Measurements from ENCODE around the gene ADGRD1.

The ADGRD1 gene

DNA sequence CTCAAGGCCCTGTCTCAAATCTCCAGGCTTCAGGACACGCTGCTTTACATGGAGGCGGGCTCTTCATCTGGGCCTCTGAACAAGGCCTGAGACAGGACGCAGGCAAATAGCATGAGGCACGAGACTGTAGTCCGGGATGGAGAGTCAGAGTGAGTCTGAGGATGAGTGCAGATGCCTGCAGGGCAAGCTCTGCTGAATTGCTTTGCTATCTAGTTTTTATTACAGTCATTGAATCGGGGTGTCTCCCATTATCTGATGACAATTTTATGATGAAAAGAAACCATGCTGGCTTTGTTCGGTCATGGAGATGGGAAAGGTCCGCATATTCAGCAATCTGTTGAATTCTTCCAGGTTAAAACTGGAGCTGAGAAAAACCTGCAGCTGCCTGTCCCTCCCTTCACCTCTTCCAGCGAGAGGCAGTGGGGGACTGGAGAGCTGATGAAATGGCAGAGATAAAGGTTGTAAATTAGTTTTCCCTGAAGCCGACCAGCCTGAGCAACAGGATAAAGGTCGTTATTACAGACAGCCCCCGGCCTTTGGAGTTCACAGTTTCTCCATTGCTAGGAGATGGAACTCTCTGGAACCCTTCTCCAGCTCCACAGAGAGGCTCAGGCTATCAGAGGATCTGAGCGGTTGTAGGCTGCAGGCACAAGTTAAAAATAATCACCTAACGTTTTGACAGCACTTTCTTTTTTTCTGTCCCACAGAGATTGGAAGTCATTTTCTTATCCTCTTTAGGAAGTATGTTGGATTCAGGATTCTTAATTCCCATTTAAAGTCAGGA, 1.3 kb upstream of the ADGRD1 start:
- Histone ChIP-seq H3K4me1 (ENCODE audit: control insufficient read depth in 1 of 2, insufficient read depth in 2 of 2, low read length in 2 of 2) (peaks cover 0 to 5% of the 10 kb centered on the region in 2 donors), H3K4me3 (ENCODE audit: low read depth in 1 of 2, low read length in 2 of 2) (no peak overlapping the region), H3K36me3 (ENCODE audit: control insufficient read depth in 1 of 2, insufficient read depth in 2 of 2, low read length in 2 of 2) (no peaks in the 10 kb centered on the region), H3K9me3 (ENCODE audit: control insufficient read depth in 1 of 2, low read length in 2 of 2) (peaks cover 4 to 6% of the 10 kb centered on the region in 2 donors), H3K27me3 (ENCODE audit: control insufficient read depth in 1 of 2, insufficient read depth in 2 of 2, low read length in 2 of 2) (peaks cover 5 to 11% of the 10 kb centered on the region in 2 donors), H3K9ac (ENCODE audit: low read depth in 1 of 2, low read length in 2 of 2) (no peak overlapping the region), H3K27ac (ENCODE audit: low read depth, low read length) (no peak overlapping the region)

DNA sequence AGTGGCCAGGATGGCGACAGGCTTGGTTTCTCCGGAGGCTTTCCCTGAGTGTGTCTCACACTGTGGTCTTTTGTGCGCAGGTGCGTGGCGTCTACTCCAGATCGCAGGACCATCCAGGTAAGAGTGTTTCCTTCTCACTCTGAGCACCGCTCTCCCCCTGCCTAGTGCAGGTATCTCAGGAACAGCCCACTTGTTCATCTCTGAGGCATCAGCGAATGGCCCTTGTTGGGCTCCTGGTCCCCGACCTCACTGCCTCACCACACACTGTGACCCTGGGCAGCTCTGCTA, 781 bp downstream of the ADGRD1 start:
- H3K27me3 ChIP-seq (ENCODE audit: control insufficient read depth in 1 of 2, insufficient read depth in 2 of 2, low read length in 2 of 2), result peaks cover 5 to 11% of the 10 kb centered on the region in 2 donors
- H3K4me3 ChIP-seq (ENCODE audit: low read depth in 1 of 2, low read length in 2 of 2), result peak overlapping the region; percentile 17 to 46
- H3K9ac ChIP-seq (ENCODE audit: low read depth in 1 of 2, low read length in 2 of 2), result no peak overlapping the region
- H3K27ac ChIP-seq (ENCODE audit: low read depth, low read length), result no peak overlapping the region
- H3K9me3 ChIP-seq (ENCODE audit: control insufficient read depth in 1 of 2, low read length in 2 of 2), result peaks cover 4 to 6% of the 10 kb centered on the region in 2 donors
- H3K36me3 ChIP-seq (ENCODE audit: control insufficient read depth in 1 of 2, insufficient read depth in 2 of 2, low read length in 2 of 2), result no peaks in the 10 kb centered on the region
- peaks cover 0 to 5% of the 10 kb centered on the region in 2 donors for H3K4me1 ChIP-seq (ENCODE audit: control insufficient read depth in 1 of 2, insufficient read depth in 2 of 2, low read length in 2 of 2)

DNA sequence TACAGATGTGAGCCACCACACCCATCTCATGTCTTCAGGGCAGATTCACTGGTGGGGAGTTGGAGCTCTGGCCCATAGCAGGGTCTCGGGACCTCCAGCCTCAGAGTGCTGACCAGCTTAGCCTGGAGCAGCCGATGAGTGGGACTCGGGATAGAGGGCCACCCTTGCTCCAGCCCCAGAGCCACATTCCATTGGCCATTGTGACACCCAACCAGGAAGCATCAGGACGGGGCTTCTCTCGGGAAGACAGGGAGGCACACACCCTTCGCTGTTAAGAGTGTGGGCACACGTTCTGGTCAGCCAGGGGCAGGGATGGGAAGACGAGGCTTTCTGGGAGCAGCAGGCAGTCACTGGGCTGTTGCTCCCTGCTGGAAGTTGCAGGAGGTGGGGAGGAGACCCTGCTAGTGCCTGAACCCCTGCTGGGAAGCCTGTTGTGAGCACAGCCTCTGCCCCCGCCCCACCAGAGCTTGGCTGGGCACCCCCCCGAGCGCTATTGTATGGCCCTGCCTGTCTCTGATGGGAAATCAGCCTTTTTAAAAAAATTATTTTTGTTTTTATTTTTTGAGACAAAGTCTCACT, 1.6 kb downstream of the ADGRD1 start:
- H3K9me3 ChIP-seq (ENCODE audit: control insufficient read depth in 1 of 2, low read length in 2 of 2), result peaks cover 4 to 6% of the 10 kb centered on the region in 2 donors
- no peaks in the 10 kb centered on the region for H3K36me3 ChIP-seq (ENCODE audit: control insufficient read depth in 1 of 2, insufficient read depth in 2 of 2, low read length in 2 of 2)
- peak overlapping the region; percentile 9 to 21 for H3K4me3 ChIP-seq (ENCODE audit: low read depth in 1 of 2, low read length in 2 of 2)
- H3K27ac ChIP-seq (ENCODE audit: low read depth, low read length), result no peak overlapping the region
- no peak overlapping the region for H3K9ac ChIP-seq (ENCODE audit: low read depth in 1 of 2, low read length in 2 of 2)
- H3K27me3 ChIP-seq (ENCODE audit: control insufficient read depth in 1 of 2, insufficient read depth in 2 of 2, low read length in 2 of 2), result peaks cover 5 to 11% of the 10 kb centered on the region in 2 donors
- peaks cover 0 to 5% of the 10 kb centered on the region in 2 donors for H3K4me1 ChIP-seq (ENCODE audit: control insufficient read depth in 1 of 2, insufficient read depth in 2 of 2, low read length in 2 of 2)

DNA sequence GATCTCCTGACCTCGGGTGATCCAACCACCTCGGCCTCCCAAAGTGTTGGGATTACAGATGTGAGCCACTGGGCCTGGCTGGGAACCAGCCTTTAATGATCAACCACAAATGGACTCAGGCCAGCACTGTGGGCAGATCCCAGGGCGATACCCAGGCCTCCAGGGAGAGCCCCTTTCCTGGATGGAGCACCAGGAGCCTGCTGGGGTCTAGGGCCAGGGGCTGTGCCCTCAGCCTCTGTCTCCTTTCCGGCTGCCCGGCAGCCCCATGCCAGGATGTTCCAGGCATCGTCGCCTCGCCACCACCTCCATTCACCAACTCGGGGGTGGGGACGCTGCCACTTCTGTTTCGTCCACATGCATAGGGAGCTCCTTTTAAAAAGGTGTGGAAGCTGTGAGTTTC, 2.3 kb downstream of the ADGRD1 start:
- Histone ChIP-seq H3K27ac (ENCODE audit: low read depth, low read length) (no peak overlapping the region), H3K27me3 (ENCODE audit: control insufficient read depth in 1 of 2, insufficient read depth in 2 of 2, low read length in 2 of 2) (peaks cover 5 to 11% of the 10 kb centered on the region in 2 donors), H3K9ac (ENCODE audit: low read depth in 1 of 2, low read length in 2 of 2) (no peak overlapping the region), H3K9me3 (ENCODE audit: control insufficient read depth in 1 of 2, low read length in 2 of 2) (peaks cover 4 to 6% of the 10 kb centered on the region in 2 donors), H3K4me1 (ENCODE audit: control insufficient read depth in 1 of 2, insufficient read depth in 2 of 2, low read length in 2 of 2) (peaks cover 0 to 5% of the 10 kb centered on the region in 2 donors), H3K4me3 (ENCODE audit: low read depth in 1 of 2, low read length in 2 of 2) (no peak overlapping the region), H3K36me3 (ENCODE audit: control insufficient read depth in 1 of 2, insufficient read depth in 2 of 2, low read length in 2 of 2) (no peaks in the 10 kb centered on the region)

DNA sequence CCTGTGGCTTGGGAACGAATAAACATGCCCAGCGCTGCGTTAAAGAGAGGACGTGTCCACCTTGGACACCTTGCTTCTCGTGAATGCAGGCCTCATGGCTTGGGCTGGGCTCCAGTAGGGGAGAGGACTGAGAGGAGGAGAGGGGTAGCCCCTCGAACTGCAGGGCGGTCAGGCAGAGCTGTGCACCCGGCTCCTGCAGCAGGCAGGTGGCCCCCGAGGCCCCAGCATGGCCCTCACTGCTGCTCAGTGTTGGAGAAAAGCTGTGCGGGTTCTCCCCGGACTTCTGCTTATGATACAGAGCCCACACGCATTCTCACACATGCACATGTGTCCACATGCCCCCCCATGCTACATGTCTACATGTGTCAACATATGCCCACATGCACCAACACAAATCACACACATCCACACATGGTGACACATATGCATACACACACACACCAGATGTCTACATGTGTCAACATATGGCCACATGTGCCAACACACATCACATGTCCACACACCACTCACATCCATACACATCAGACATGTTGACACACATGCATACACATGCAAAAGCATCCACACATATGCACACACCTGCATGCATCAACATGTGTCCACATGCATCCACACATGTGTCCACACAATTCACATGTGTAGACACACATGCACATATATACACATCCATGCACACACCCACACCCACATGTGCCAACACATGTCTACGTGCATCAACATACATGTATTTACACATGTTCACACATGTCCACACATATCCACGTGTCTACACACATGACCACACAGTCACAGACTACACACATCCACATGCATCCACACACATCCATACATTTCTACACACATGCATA, 3.0 kb downstream of the ADGRD1 start:
- peaks cover 5 to 11% of the 10 kb centered on the region in 2 donors for H3K27me3 ChIP-seq (ENCODE audit: control insufficient read depth in 1 of 2, insufficient read depth in 2 of 2, low read length in 2 of 2)
- H3K36me3 ChIP-seq (ENCODE audit: control insufficient read depth in 1 of 2, insufficient read depth in 2 of 2, low read length in 2 of 2), result no peaks in the 10 kb centered on the region
- peaks cover 4 to 6% of the 10 kb centered on the region in 2 donors for H3K9me3 ChIP-seq (ENCODE audit: control insufficient read depth in 1 of 2, low read length in 2 of 2)
- H3K4me3 ChIP-seq (ENCODE audit: low read depth in 1 of 2, low read length in 2 of 2), result no peak overlapping the region
- H3K27ac ChIP-seq (ENCODE audit: low read depth, low read length), result no peak overlapping the region
- H3K9ac ChIP-seq (ENCODE audit: low read depth in 1 of 2, low read length in 2 of 2), result no peak overlapping the region
- H3K4me1 ChIP-seq (ENCODE audit: control insufficient read depth in 1 of 2, insufficient read depth in 2 of 2, low read length in 2 of 2), result peaks cover 0 to 5% of the 10 kb centered on the region in 2 donors

DNA sequence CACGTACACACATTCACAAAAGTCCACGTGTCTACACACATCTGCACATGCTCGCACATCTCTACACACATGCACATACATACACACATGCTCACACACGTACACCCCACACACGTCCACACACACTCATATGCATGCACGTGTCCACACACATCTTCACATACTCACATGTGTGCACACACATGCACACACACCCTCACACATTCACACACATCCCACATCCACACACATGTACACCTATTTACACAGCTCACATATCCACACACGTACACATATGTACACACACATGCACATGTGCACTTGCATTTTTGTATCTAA, 3.6 kb downstream of the ADGRD1 start:
- Histone ChIP-seq H3K36me3 (ENCODE audit: control insufficient read depth in 1 of 2, insufficient read depth in 2 of 2, low read length in 2 of 2) (no peaks in the 10 kb centered on the region), H3K4me1 (ENCODE audit: control insufficient read depth in 1 of 2, insufficient read depth in 2 of 2, low read length in 2 of 2) (peaks cover 0 to 5% of the 10 kb centered on the region in 2 donors), H3K27me3 (ENCODE audit: control insufficient read depth in 1 of 2, insufficient read depth in 2 of 2, low read length in 2 of 2) (peaks cover 5 to 11% of the 10 kb centered on the region in 2 donors), H3K9me3 (ENCODE audit: control insufficient read depth in 1 of 2, low read length in 2 of 2) (peaks cover 4 to 6% of the 10 kb centered on the region in 2 donors), H3K4me3 (ENCODE audit: low read depth in 1 of 2, low read length in 2 of 2) (no peak overlapping the region), H3K27ac (ENCODE audit: low read depth, low read length) (no peak overlapping the region), H3K9ac (ENCODE audit: low read depth in 1 of 2, low read length in 2 of 2) (no peak overlapping the region)

DNA sequence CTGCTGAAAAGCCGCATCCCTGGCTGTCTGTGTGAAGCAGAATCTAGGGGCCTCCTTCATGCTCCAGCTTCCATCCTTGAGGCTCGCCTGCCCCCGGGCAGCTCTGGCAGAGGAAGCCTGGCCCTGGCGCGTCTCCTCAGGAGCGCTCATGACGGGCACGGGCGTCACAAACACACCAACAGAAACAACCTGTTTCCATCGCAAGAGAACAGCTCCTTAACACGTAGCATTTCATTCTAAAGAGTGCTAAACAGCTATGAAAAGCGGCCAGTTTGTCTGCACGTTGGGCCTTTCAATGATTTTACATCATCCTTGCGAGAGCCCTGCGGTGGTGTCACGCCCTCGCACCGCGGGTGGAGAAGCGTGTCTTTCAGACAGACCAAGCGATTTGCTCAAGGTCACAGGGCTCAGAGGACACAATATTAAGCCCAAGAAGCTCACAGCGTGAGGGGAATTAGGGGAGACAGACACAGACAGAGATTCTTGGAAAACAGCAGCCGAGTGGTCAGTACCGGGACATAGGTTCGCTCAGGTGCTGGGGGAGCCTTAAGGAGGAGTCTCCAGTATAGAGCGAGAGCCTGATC, 4.9 kb downstream of the ADGRD1 start:
- no peak overlapping the region for H3K9ac ChIP-seq (ENCODE audit: low read depth in 1 of 2, low read length in 2 of 2)
- peaks cover 4 to 6% of the 10 kb centered on the region in 2 donors for H3K9me3 ChIP-seq (ENCODE audit: control insufficient read depth in 1 of 2, low read length in 2 of 2)
- H3K4me3 ChIP-seq (ENCODE audit: low read depth in 1 of 2, low read length in 2 of 2), result no peak overlapping the region
- H3K27ac ChIP-seq (ENCODE audit: low read depth, low read length), result no peak overlapping the region
- H3K27me3 ChIP-seq (ENCODE audit: control insufficient read depth in 1 of 2, insufficient read depth in 2 of 2, low read length in 2 of 2), result peaks cover 5 to 6% of the 10 kb centered on the region in 2 donors
- no peaks in the 10 kb centered on the region for H3K36me3 ChIP-seq (ENCODE audit: control insufficient read depth in 1 of 2, insufficient read depth in 2 of 2, low read length in 2 of 2)
- peaks cover 0 to 5% of the 10 kb centered on the region in 2 donors for H3K4me1 ChIP-seq (ENCODE audit: control insufficient read depth in 1 of 2, insufficient read depth in 2 of 2, low read length in 2 of 2)

DNA sequence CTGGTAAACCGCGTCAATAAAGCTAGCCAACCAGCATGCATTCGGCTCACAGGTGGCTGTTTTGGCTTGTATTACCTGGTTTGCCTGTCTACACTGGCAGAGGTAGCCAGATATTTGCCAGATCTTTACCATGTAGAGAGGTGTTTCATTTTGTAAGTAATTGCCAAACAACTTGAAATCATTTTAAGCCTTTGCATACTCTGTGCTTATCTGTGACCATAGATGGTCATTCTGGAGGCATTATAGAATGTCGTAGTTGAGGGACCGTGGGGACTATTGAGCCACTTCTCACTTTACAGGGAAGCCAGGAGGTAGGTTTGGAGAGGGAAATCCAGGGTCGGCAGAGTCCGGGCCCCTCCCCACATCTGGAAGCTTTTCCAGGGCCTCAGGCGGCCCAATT, 5.9 kb downstream of the ADGRD1 start:
- H3K4me3 ChIP-seq (ENCODE audit: low read depth in 1 of 2, low read length in 2 of 2), result no peak overlapping the region

DNA sequence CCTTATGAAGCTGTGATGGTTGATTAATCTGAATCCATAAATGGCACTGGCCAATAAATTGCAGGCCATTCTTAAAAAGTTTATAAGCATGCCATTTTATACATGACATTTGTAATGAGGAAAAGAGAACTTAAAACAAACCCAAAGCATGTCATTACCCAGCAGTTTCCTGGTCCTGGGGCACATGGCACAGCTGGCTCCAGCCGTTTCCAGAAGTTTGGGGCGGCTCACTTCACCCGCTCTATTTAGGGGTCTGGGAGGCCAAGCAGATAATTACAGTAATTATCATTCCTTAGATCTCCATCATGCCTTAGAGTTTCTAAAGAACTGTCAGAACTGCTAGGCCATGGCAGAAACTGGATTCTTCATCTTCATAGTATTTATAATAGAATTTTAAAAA, 6.4 kb downstream of the ADGRD1 start:
- Histone ChIP-seq H3K9ac (ENCODE audit: low read depth in 1 of 2, low read length in 2 of 2) (no peak overlapping the region), H3K36me3 (ENCODE audit: control insufficient read depth in 1 of 2, insufficient read depth in 2 of 2, low read length in 2 of 2) (no peaks in the 10 kb centered on the region), H3K27ac (ENCODE audit: low read depth, low read length) (no peak overlapping the region), H3K4me1 (ENCODE audit: control insufficient read depth in 1 of 2, insufficient read depth in 2 of 2, low read length in 2 of 2) (no peaks in the 10 kb centered on the region), H3K9me3 (ENCODE audit: control insufficient read depth in 1 of 2, low read length in 2 of 2) (peaks cover 4 to 6% of the 10 kb centered on the region in 2 donors), H3K27me3 (ENCODE audit: control insufficient read depth in 1 of 2, insufficient read depth in 2 of 2, low read length in 2 of 2) (no peaks in the 10 kb centered on the region), H3K4me3 (ENCODE audit: low read depth in 1 of 2, low read length in 2 of 2) (no peak overlapping the region)

More for the DNA sequence above, 5.9 kb downstream of the ADGRD1 start:
- peaks cover 0 to under 1% of the 10 kb centered on the region in 2 donors for H3K27me3 ChIP-seq (ENCODE audit: control insufficient read depth in 1 of 2, insufficient read depth in 2 of 2, low read length in 2 of 2)
- no peaks in the 10 kb centered on the region for H3K4me1 ChIP-seq (ENCODE audit: control insufficient read depth in 1 of 2, insufficient read depth in 2 of 2, low read length in 2 of 2)
- peaks cover 4 to 6% of the 10 kb centered on the region in 2 donors for H3K9me3 ChIP-seq (ENCODE audit: control insufficient read depth in 1 of 2, low read length in 2 of 2)
- no peaks in the 10 kb centered on the region for H3K36me3 ChIP-seq (ENCODE audit: control insufficient read depth in 1 of 2, insufficient read depth in 2 of 2, low read length in 2 of 2)
- H3K9ac ChIP-seq (ENCODE audit: low read depth in 1 of 2, low read length in 2 of 2), result no peak overlapping the region
- H3K27ac ChIP-seq (ENCODE audit: low read depth, low read length), result no peak overlapping the region

DNA sequence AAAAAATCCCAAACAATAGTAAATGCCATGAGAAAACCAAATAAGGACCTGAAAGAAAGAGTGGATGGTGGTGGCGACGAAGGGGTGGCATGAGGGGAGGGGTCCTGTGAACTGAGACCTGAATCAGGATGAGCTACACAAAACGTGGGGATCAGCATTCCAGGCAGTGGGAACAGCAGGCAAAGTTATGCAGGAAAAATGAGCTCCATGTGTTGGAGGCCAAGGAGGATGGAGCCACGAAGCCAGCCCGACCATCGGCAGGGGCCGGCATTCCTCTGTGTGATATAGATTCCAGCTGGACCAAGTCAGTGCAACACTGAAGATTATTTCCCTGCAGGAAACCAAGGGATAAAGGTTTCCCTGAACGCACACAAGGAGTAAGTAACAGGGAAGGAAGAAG, 7.1 kb downstream of the ADGRD1 start:
- H3K27me3 ChIP-seq (ENCODE audit: control insufficient read depth in 1 of 2, insufficient read depth in 2 of 2, low read length in 2 of 2), result no peaks in the 10 kb centered on the region
- no peaks in the 10 kb centered on the region for H3K36me3 ChIP-seq (ENCODE audit: control insufficient read depth in 1 of 2, insufficient read depth in 2 of 2, low read length in 2 of 2)
- no peaks in the 10 kb centered on the region for H3K4me1 ChIP-seq (ENCODE audit: control insufficient read depth in 1 of 2, insufficient read depth in 2 of 2, low read length in 2 of 2)
- no peak overlapping the region for H3K9ac ChIP-seq (ENCODE audit: low read depth in 1 of 2, low read length in 2 of 2)
- peaks cover 4 to 6% of the 10 kb centered on the region in 2 donors for H3K9me3 ChIP-seq (ENCODE audit: control insufficient read depth in 1 of 2, low read length in 2 of 2)
- no peak overlapping the region for H3K27ac ChIP-seq (ENCODE audit: low read depth, low read length)
- H3K4me3 ChIP-seq (ENCODE audit: low read depth in 1 of 2, low read length in 2 of 2), result no peak overlapping the region

Measured in duodenal mucosa (tissue), 2 donors.